ENCODE data around the gene MLIP. TPM values are rescaled to one million over a fixed set of nuclear protein-coding genes. Genes with fewer than 3 reads are reported as not detected.

MLIP gene
- total and polyA plus RNA-seq, 9 donors, result 21.6 to 56.2 (median 41.0) TPM

DNA sequence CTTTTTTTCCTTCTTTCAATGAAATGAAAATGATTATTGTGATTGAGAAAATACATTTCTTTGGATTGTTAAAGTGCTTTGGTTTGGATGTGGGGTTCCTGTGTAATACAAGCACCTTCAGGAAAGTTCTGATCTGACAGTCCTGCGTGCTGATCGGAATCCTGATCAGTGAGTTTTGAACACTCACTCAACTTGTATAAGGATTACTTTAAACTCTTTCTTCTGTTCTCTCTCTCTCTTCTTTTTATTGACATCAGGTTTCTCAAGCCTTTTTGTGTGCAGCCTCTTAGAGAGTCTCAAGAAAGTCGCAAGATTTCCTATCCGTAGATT is 197.7 kb downstream of the MLIP start:
- H3K27ac ChIP-seq (ENCODE audit: low read length), result no peak overlapping the region
- no peaks in the 10 kb centered on the region for H3K9me3 ChIP-seq (replicated peaks; ENCODE audit: control insufficient read depth, low read depth, low read length)
- no peak for DNase-seq
- no CpG with 5 or more reads among the region's 4 CpGs for WGBS (ENCODE audit: insufficient coverage)
- H3K4me1 ChIP-seq (ENCODE audit: control insufficient read depth, insufficient read depth, low read length), result no peaks in the 10 kb centered on the region
- H3K4me3 ChIP-seq (ENCODE audit: low read length), result no peak overlapping the region
- no peaks in the 10 kb centered on the region for H3K36me3 ChIP-seq (ENCODE audit: control insufficient read depth, insufficient read depth, low read length)
- no peaks in the 10 kb centered on the region for H3K27me3 ChIP-seq (ENCODE audit: control insufficient read depth, insufficient read depth, low read length)

DNA sequence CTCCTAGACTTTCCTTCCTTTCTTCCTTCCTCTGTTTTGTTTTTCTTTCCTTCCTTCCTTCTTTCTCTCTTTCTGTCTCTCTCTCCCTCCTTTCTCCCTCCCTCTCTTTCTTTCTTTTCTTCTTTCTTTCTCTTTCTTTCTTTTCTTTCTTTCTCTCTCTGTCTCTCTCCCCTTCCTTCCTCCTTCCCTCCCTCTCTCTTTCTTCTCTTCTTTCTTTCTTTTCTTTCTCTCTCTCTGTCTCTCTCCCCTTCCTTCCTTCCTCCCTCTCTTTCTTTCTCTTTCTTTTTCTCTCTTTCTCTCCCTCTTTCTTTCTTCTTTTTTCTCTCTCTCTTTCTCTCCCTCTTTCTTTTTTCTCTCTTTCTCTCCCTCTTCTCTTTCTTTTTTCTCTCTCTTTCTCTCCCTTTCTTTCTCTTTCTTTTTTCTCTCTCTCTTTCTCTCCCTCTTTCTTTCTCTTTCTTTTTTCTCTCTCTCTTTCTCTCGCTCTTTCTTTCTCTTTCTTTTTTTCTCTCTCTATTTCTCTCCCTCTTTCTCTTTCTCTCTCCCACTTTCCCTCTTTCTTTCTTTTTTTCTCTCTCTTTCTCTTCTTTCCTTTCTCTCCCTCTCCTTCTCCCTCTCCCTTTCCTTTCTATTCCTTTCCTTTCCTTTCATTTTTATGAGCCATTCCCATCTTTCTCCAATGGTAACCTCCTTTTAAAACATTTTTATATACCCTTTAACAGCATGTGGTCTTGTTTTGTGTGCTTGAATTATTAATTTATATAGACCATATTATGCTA is 199.3 kb downstream of the MLIP start:
- H3K27ac ChIP-seq (ENCODE audit: low read length), result no peak overlapping the region
- no peaks in the 10 kb centered on the region for H3K36me3 ChIP-seq (ENCODE audit: control insufficient read depth, insufficient read depth, low read length)
- no peak overlapping the region for H3K4me3 ChIP-seq (ENCODE audit: low read length)
- DNase-seq, result no peak
- H3K4me1 ChIP-seq (ENCODE audit: control insufficient read depth, insufficient read depth, low read length), result no peaks in the 10 kb centered on the region
- 82% methylated on average over 1 of the region's 1 CpG for WGBS (ENCODE audit: insufficient coverage)
- H3K27me3 ChIP-seq (ENCODE audit: control insufficient read depth, insufficient read depth, low read length), result no peaks in the 10 kb centered on the region
- no peaks in the 10 kb centered on the region for H3K9me3 ChIP-seq (replicated peaks; ENCODE audit: control insufficient read depth, low read depth, low read length)

DNA sequence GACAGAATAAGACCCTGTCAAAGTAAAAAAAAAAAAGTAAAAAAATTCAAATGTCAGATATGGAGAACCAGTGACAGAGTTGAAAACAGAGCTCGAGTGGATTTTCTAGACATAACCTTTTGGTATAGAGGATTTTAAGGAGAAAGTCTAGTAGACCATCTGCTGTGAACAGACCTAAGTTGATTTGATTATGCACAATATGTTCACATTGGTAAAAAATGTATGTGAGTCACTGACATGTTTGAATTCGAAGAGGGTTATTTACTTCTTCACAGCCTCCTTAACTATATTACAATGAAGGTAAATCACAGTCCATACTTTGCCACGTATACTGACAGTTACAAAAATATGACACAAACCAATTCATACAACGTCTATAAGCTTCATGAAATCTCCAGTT is 204.4 kb downstream of the MLIP start:
- Histone ChIP-seq H3K27me3 (ENCODE audit: control insufficient read depth, insufficient read depth, low read length) (no peaks in the 10 kb centered on the region), H3K9me3 (replicated peaks; ENCODE audit: control insufficient read depth, low read depth, low read length) (no peaks in the 10 kb centered on the region), H3K36me3 (ENCODE audit: control insufficient read depth, insufficient read depth, low read length) (no peaks in the 10 kb centered on the region), H3K4me3 (ENCODE audit: low read length) (no peak overlapping the region), H3K4me1 (ENCODE audit: control insufficient read depth, insufficient read depth, low read length) (no peaks in the 10 kb centered on the region), H3K27ac (ENCODE audit: low read length) (no peak overlapping the region)
- DNase-seq, result no peak
- 83% methylated on average over 1 of the region's 4 CpGs for WGBS (ENCODE audit: insufficient coverage)

Other genes starting within 250 kb of the MLIP start
- 0.04 TPM for gene TINAG, start 197.0 kb downstream of the MLIP start, total RNA-seq
- under 1 TPM in 2 of 8 donors, not detected in 6; 0.36 to 0.49 TPM for gene TINAG, start 197.0 kb downstream of the MLIP start, polyA plus RNA-seq (ENCODE audit: insufficient read depth in 1 of 8, insufficient read length in 8 of 8, low replicate concordance in 1 of 8)